Measurements from ENCODE around the gene KIF4A.

The KIF4A gene

GRCh38 chrX:70292788-70293187, 2.9 kb downstream of the KIF4A start:
- no peak for TF ChIP-seq MAX (IDR thresholded peaks at IDR 0.05)
- no peak for TF ChIP-seq TEAD4 (IDR thresholded peaks at IDR 0.05)
- TF ChIP-seq TAF1 (IDR thresholded peaks at IDR 0.05; ENCODE audit: low read depth) = no peak
- no peak for TF ChIP-seq CEBPB (IDR thresholded peaks at IDR 0.05)
- TF ChIP-seq YY1 (IDR thresholded peaks at IDR 0.05; ENCODE audit: low read depth) = no peak
- TF ChIP-seq CREB1 (IDR thresholded peaks at IDR 0.05; ENCODE audit: low read depth) = no peak
- no peak for TF ChIP-seq EP300 (IDR thresholded peaks at IDR 0.05; ENCODE audit: borderline replicate concordance)
- no peak for TF ChIP-seq NFIC (IDR thresholded peaks at IDR 0.05)
- TF ChIP-seq USF1 (IDR thresholded peaks at IDR 0.05) = no peak
- TF ChIP-seq ZBTB7A (IDR thresholded peaks at IDR 0.05; ENCODE audit: low read depth) = no peak
- no peak for TF ChIP-seq FOXM1 (IDR thresholded peaks at IDR 0.05; ENCODE audit: borderline replicate concordance, low read depth)
- TF ChIP-seq EGR1 (IDR thresholded peaks at IDR 0.05) = no peak
- TF ChIP-seq REST (IDR thresholded peaks at IDR 0.05; ENCODE audit: low read depth) = no peak
- no peak for TF ChIP-seq RAD21 (IDR thresholded peaks at IDR 0.05; ENCODE audit: low read depth)
- no peak for TF ChIP-seq TCF12 (IDR thresholded peaks at IDR 0.05; ENCODE audit: low read depth)

- TF ChIP-seq NFIC (IDR thresholded peaks at IDR 0.05) (no peak), EP300 (IDR thresholded peaks at IDR 0.05; ENCODE audit: borderline replicate concordance) (no peak), TCF12 (IDR thresholded peaks at IDR 0.05; ENCODE audit: low read depth) (no peak), YY1 (IDR thresholded peaks at IDR 0.05; ENCODE audit: low read depth) (no peak), EGR1 (IDR thresholded peaks at IDR 0.05) (no peak), USF1 (IDR thresholded peaks at IDR 0.05) (no peak), REST (IDR thresholded peaks at IDR 0.05; ENCODE audit: low read depth) (no peak), CREB1 (IDR thresholded peaks at IDR 0.05; ENCODE audit: low read depth) (no peak), MAX (IDR thresholded peaks at IDR 0.05) (no peak), TAF1 (IDR thresholded peaks at IDR 0.05; ENCODE audit: low read depth) (no peak), ZBTB7A (IDR thresholded peaks at IDR 0.05; ENCODE audit: low read depth) (no peak), RAD21 (IDR thresholded peaks at IDR 0.05; ENCODE audit: low read depth) (no peak), FOXM1 (IDR thresholded peaks at IDR 0.05; ENCODE audit: borderline replicate concordance, low read depth) (no peak), TEAD4 (IDR thresholded peaks at IDR 0.05) (no peak), CEBPB (IDR thresholded peaks at IDR 0.05) (no peak)
Measured at GRCh38 chrX:70293621-70294020, 3.7 kb downstream of the KIF4A start.

GRCh38 chrX:70301716-70302115, 11.8 kb downstream of the KIF4A start:
- no peak for TF ChIP-seq USF1 (IDR thresholded peaks at IDR 0.05)
- no peak for TF ChIP-seq EP300 (IDR thresholded peaks at IDR 0.05; ENCODE audit: borderline replicate concordance)
- TF ChIP-seq TCF12 (IDR thresholded peaks at IDR 0.05; ENCODE audit: low read depth) = no peak
- TF ChIP-seq TAF1 (IDR thresholded peaks at IDR 0.05; ENCODE audit: low read depth) = no peak
- TF ChIP-seq CEBPB (IDR thresholded peaks at IDR 0.05) = no peak
- TF ChIP-seq EGR1 (IDR thresholded peaks at IDR 0.05) = no peak
- no peak for TF ChIP-seq FOXM1 (IDR thresholded peaks at IDR 0.05; ENCODE audit: borderline replicate concordance, low read depth)
- no peak for TF ChIP-seq NFIC (IDR thresholded peaks at IDR 0.05)
- TF ChIP-seq REST (IDR thresholded peaks at IDR 0.05; ENCODE audit: low read depth) = no peak
- TF ChIP-seq MAX (IDR thresholded peaks at IDR 0.05) = no peak

- TF ChIP-seq TCF12 (IDR thresholded peaks at IDR 0.05; ENCODE audit: low read depth) (no peak), NFIC (IDR thresholded peaks at IDR 0.05) (no peak), EP300 (IDR thresholded peaks at IDR 0.05; ENCODE audit: borderline replicate concordance) (no peak), FOXM1 (IDR thresholded peaks at IDR 0.05; ENCODE audit: borderline replicate concordance, low read depth) (no peak), CREB1 (IDR thresholded peaks at IDR 0.05; ENCODE audit: low read depth) (no peak), REST (IDR thresholded peaks at IDR 0.05; ENCODE audit: low read depth) (no peak), ZBTB7A (IDR thresholded peaks at IDR 0.05; ENCODE audit: low read depth) (no peak), CEBPB (IDR thresholded peaks at IDR 0.05) (no peak), RAD21 (IDR thresholded peaks at IDR 0.05; ENCODE audit: low read depth) (no peak)
Measured at GRCh38 chrX:70313503-70313902, 23.6 kb downstream of the KIF4A start.

Data from Ishikawa (cell line).